Ovary (tissue), 9 donors: ENCODE data around the gene CNTRL. TPM values are rescaled to one million over a fixed set of nuclear protein-coding genes. Genes with fewer than 3 reads are reported as not detected.
"Not testable (repeated sequence)": the region's sequence is repeated elsewhere in the genome, so short reads cannot be mapped to it uniquely, and the experiment has no call there.

Experiments used
- DNase-seq, 5 donors: peaks; one replicate each; pipeline ENCODE4 v3.0.0-alpha.2; 2019 to 2020
- H3K27ac ChIP-seq, 2 donors: fragments of 200-600 bp; one replicate each; pipeline versions ENCODE4 v1.5.1 to v1.8.0; 2019 to 2022
- H3K27me3 ChIP-seq: fragments of 200-600 bp; one replicate; pipeline ENCODE4 v1.8.0; 2022
- H3K36me3 ChIP-seq: fragments of 200-600 bp; sonication (generic); one replicate; pipeline ENCODE4 v1.5.1; 2019
- H3K4me1 ChIP-seq: one replicate; pipeline ENCODE4 v1.8.1; 2013; ENCODE audit warnings: mild to moderate bottlenecking, moderate library complexity; ENCODE audit not compliant: insufficient read depth
- H3K4me3 ChIP-seq: fragments of 200-600 bp; sonication (generic); one replicate; pipeline ENCODE4 v1.5.1; 2017
- H3K9me3 ChIP-seq, 2 donors: fragments of 200-600 bp in 1 of 2; sonication (generic) in 1 of 2; one replicate each; pipeline versions ENCODE4 v1.5.1 to v1.8.1; 2013 to 2019; ENCODE audit warnings: mild to moderate bottlenecking in 1 of 2, moderate library complexity in 1 of 2
- EP300 ChIP-seq: sonication (generic); formaldehyde crosslinking; IDR thresholded peaks from one replicate; pipeline ENCODE4 v1.6.1; 2017; ENCODE audit warnings: antibody characterized with exemption
- POLR2A ChIP-seq: fragments of 450-650 bp; IDR thresholded peaks from one replicate; pipeline ENCODE4 v1.6.1; 2017; ENCODE audit warnings: antibody characterized with exemption, mild to moderate bottlenecking, moderate library complexity
- whole genome bisulfite sequencing, 3 donors: extraction: QIAGEN DNeasy Blood & Tissue Kit in 1 of 3; methylation state at CpG; one replicate each; pipeline versions ENCODE4 v1.1.5 to v1.1.7; 2013 to 2017; 5-methylcytosine and 5-hydroxymethylcytosine counted together
- intact Hi-C, 4 donors: fragments of 100-400 bp; cut with DNase I; formaldehyde crosslinking; loops; one replicate each; pipeline versions ENCODE4 v1.11.0 to v1.15.1; 2022 to 2023
- polyA plus RNA-seq, 2 donors: library from polyadenylated mRNA; stranded (reverse); fragments of 200-250 nt in 1 of 2; fragments of 350-450 nt in 1 of 2; fragmentation: Illumina TruSeq in 1 of 2; extraction: RNeasy Lipid Tissue Mini Kit (QIAGEN cat#74804) in 1 of 2; gene quantifications; one replicate each; pipeline ENCODE4 v1.2.3, GENCODE V29; 2013 to 2014
- total RNA-seq, 7 donors: library from RNA; depleted of rRNA in 2 of 7; stranded (reverse); fragments of >200 nt in 2 of 7; fragmentation: NEBNext Ultra II Directional in 3 of 7; extraction: Animal tissue kit (Norgen Biotek cat#: 25700) in 3 of 7; gene quantifications; one replicate each; pipeline versions ENCODE4 v1.1.0 to v1.2.4, GENCODE V29; 2016 to 2023
- TF ChIP-seq, protein P1 (sequence below), 3 donors: fragments of 450-650 bp in 2 of 3; fragments of 200-600 bp in 1 of 3; IDR thresholded peaks; one replicate each; pipeline versions ENCODE4 v1.5.1 to v1.8.0; 2016 to 2022; ENCODE audit warnings: antibody characterized with exemption in 3 of 3, mild to moderate bottlenecking in 1 of 3
- donor health status: DM: no; HTN: no; CAD: no; lungs with moderate emphysema.
- donor health status: DM: no; HTN: no; CAD: no.
- donor health status: Bipolar disorder and iron deficiency.
- donor health status: DM: yes; HTN: yes; CAD: no.
- donor health status: DM: no; HTN: no; CAD: no.
- donor health status: DM: yes; HTN: yes; CAD: no.

The CNTRL gene
- total and polyA plus RNA-seq, 9 donors = 10.0 to 27.2 (median 19.0) TPM

DNA sequence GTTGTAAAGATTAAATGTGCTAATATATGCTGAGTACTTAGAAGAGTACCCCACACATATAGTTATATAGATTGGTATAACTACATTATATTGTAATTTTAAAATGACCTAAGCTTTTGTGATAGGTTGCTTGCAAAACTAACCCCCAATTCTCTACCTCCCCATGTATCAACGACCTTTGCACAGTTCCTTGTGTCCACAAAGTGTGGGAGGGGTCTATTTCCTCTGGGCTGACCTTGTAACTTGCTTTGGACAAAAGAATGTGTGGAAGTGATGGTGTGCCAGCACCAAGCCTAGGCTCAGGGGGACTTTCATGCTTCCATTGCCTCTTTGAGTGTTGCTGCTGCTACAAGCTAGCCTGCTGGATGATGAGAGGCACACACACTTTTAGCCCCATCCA, 45.3 kb upstream of the CNTRL start:
- intact Hi-C loops = no loop called here
- no peak for DNase-seq
- 69 to 76% (median 73%) methylated on average over 1 of the region's 1 CpG for WGBS, 3 donors
- Histone ChIP-seq H3K27me3 (no peaks in the 10 kb centered on the region), H3K27ac (no peak overlapping the region), H3K4me1 (no peaks in the 10 kb centered on the region), H3K4me3 (no peak overlapping the region), H3K9me3 (no peaks in the 10 kb centered on the region), H3K36me3 (no peaks in the 10 kb centered on the region)
- TF ChIP-seq, protein P1, sequence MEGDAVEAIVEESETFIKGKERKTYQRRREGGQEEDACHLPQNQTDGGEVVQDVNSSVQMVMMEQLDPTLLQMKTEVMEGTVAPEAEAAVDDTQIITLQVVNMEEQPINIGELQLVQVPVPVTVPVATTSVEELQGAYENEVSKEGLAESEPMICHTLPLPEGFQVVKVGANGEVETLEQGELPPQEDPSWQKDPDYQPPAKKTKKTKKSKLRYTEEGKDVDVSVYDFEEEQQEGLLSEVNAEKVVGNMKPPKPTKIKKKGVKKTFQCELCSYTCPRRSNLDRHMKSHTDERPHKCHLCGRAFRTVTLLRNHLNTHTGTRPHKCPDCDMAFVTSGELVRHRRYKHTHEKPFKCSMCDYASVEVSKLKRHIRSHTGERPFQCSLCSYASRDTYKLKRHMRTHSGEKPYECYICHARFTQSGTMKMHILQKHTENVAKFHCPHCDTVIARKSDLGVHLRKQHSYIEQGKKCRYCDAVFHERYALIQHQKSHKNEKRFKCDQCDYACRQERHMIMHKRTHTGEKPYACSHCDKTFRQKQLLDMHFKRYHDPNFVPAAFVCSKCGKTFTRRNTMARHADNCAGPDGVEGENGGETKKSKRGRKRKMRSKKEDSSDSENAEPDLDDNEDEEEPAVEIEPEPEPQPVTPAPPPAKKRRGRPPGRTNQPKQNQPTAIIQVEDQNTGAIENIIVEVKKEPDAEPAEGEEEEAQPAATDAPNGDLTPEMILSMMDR (IDR thresholded peaks at IDR 0.05) = no peak
- TF ChIP-seq EP300 = no peak
- no peak for TF ChIP-seq POLR2A

DNA sequence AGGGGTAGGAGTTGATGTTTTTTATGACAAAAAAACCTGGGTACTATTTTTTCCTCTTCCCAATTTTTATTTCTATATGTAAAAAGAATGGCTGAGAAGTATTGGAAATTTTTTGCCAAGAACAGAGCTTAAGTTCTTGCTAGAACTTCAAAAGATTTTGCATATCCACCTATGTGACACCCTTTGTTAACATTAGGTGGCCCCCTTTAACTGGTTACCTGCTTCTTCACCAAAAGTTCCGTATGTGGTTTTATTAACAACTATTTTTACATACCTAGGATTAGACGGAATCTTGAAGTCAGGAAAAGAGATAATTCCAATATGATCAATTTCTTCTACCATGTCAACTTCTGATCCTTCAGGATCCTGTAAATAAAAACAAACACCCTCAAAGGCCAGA, 40.2 kb upstream of the CNTRL start:
- no peaks in the 10 kb centered on the region for H3K4me1 ChIP-seq
- no peaks in the 10 kb centered on the region for H3K9me3 ChIP-seq
- no peak overlapping the region for H3K4me3 ChIP-seq
- 81 to 84% (median 83%) methylated on average over 2 of the region's 2 CpGs for WGBS, 3 donors
- H3K27ac ChIP-seq = no peak overlapping the region
- intact Hi-C loops = no loop called here
- no peaks in the 10 kb centered on the region for H3K27me3 ChIP-seq
- no peak for DNase-seq
- no peak for TF ChIP-seq EP300
- no peak for TF ChIP-seq POLR2A
- TF ChIP-seq, protein P1 (IDR thresholded peaks at IDR 0.05) = no peak
- no peaks in the 10 kb centered on the region for H3K36me3 ChIP-seq

DNA sequence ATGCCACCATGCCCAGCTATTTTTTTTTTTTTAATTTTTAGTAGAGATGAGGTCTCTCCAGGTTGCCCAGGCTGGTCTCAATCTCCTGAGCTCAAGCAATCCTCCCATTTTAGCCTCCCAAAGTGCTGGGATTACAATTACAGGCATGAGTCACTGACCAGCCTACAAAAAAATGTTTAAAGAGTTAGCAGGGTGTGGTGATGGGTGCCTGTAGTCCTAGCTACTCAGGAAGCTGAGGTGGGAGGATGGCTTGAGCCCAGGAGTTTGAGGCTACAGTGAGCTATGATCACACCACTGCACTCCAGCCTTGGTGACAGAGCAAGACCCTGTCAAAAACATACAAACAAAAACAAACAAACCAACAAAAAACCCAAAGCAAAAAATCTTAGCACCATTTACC, 39.0 kb upstream of the CNTRL start:
- H3K27me3 ChIP-seq, H3K4me1 ChIP-seq, DNase-seq, H3K27ac ChIP-seq, H3K4me3 ChIP-seq, intact Hi-C loops, H3K9me3 ChIP-seq, H3K36me3 ChIP-seq: not testable (repeated sequence)

DNA sequence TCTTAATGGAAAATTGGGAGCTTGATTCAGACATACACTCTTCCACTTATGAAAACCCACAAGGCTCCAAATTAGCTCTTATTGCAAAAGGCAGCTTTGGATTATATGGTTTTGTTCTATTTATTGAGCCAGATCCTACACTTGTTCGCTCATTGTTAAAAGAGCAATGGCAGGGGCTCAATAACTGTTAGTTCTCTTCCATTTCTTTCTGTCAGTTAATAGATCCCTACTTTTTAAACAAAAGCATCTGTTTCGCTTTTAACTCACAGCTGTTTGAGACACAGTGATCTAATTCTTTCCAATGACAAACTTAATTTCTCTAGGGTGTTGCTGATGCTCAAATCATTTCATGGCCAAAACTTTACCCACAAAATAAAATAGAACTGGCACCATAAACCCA, 36.4 kb upstream of the CNTRL start:
- no peak for DNase-seq
- intact Hi-C loops = no loop called here
- no peak for TF ChIP-seq POLR2A
- no peak for TF ChIP-seq EP300
- TF ChIP-seq, protein P1 (IDR thresholded peaks at IDR 0.05) = no peak
- H3K9me3 ChIP-seq = no peaks in the 10 kb centered on the region
- WGBS, 3 donors = 96 to 97% (median 96%) methylated on average over 2 of the region's 2 CpGs
- no peak overlapping the region for H3K4me3 ChIP-seq
- no peaks in the 10 kb centered on the region for H3K4me1 ChIP-seq
- H3K27me3 ChIP-seq = no peaks in the 10 kb centered on the region
- no peak overlapping the region for H3K27ac ChIP-seq
- H3K36me3 ChIP-seq = no peaks in the 10 kb centered on the region

DNA sequence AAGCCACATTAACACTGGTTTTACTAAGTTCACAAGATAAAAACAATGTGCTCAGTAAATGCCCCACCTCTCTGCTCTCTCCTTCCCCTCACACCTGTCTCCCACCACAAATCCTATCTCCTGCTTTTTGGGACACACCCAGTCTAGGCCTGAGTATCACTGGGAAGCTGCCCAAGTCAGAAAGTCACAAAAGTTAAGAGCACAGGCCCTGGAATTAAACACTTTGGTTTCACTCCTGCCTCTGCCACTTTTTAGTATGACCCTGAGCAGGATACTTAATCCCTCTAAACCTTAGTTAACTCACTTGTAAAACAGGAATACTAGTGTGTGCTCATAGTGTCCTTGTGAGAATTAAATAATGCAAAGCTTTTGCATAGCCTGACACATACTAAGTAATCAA, 36.0 kb upstream of the CNTRL start:
- no peak overlapping the region for H3K4me3 ChIP-seq
- H3K9me3 ChIP-seq = no peaks in the 10 kb centered on the region
- no peaks in the 10 kb centered on the region for H3K27me3 ChIP-seq
- H3K27ac ChIP-seq = no peak overlapping the region
- no peaks in the 10 kb centered on the region for H3K36me3 ChIP-seq
- no peaks in the 10 kb centered on the region for H3K4me1 ChIP-seq
- no peak for TF ChIP-seq EP300
- TF ChIP-seq, protein P1 (IDR thresholded peaks at IDR 0.05) = no peak
- no peak for TF ChIP-seq POLR2A
- intact Hi-C loops = no loop called here
- no peak for DNase-seq
